Activated gamma-delta T cell treated with anti-CD3 and anti-CD28 coated beads, Interleukin-2, amount 50 U/mL, for 16 hours (primary cell): ENCODE results near the gene ARPC1B.

Experiments used
- DNase-seq: peaks from one replicate; pipeline ENCODE4 v3.0.0-alpha.2; 2020; ENCODE audit warnings: low read depth

The ARPC1B gene

GRCh38 chr7:99389772-99390171 lies 15.2 kb downstream of the ARPC1B start:
- no peak for DNase-seq

- DNase-seq, result no peak
Measured at GRCh38 chr7:99390941-99391602, 16.5 kb downstream of the ARPC1B start.

GRCh38 chr7:99392046-99392445 lies 17.5 kb downstream of the ARPC1B start:
- no peak for DNase-seq

- DNase-seq, result peak; percentile 69
Measured at GRCh38 chr7:99392659-99393354, 18.3 kb downstream of the ARPC1B start.

- no peak for DNase-seq
Measured at GRCh38 chr7:99393355-99394187, 19.0 kb downstream of the ARPC1B start.

- no peak for DNase-seq
Measured at GRCh38 chr7:99394188-99394502, 19.6 kb downstream of the ARPC1B start.

- DNase-seq, result no peak
Measured at GRCh38 chr7:99395616-99396327, 21.2 kb downstream of the ARPC1B start.

GRCh38 chr7:99396418-99397296 lies 22.1 kb downstream of the ARPC1B start:
- no peak for DNase-seq

GRCh38 chr7:99397297-99397983 lies 22.9 kb downstream of the ARPC1B start:
- DNase-seq, result no peak

- no peak for DNase-seq
Measured at GRCh38 chr7:99398891-99399445, 24.4 kb downstream of the ARPC1B start.

- no peak for DNase-seq
Measured at GRCh38 chr7:99399597-99399996, 25.1 kb downstream of the ARPC1B start.

GRCh38 chr7:99402854-99403253 lies 28.3 kb downstream of the ARPC1B start:
- DNase-seq, result no peak

GRCh38 chr7:99403764-99404163 lies 29.2 kb downstream of the ARPC1B start:
- no peak for DNase-seq

GRCh38 chr7:99404235-99404976 lies 29.9 kb downstream of the ARPC1B start:
- DNase-seq, result no peak

- no peak for DNase-seq
Measured at GRCh38 chr7:99404977-99405320, 30.4 kb downstream of the ARPC1B start.

GRCh38 chr7:99406557-99406956 lies 32.0 kb downstream of the ARPC1B start:
- no peak for DNase-seq

GRCh38 chr7:99407872-99408378 lies 33.4 kb downstream of the ARPC1B start:
- peak; percentile 26 for DNase-seq

GRCh38 chr7:99408379-99409191 lies 34.1 kb downstream of the ARPC1B start, which contains the start of the genes BUD31 and PDAP1:
TSS of gene BUD31 (plus strand) at chr7:99408969. CDS start at chr7:99411093, 2,124 bp downstream.
TSS of gene PDAP1 (minus strand) at chr7:99408597. CDS start at chr7:99408548, 49 bp downstream.
- DNase-seq, result peak; percentile 92

- DNase-seq, result no peak
Measured at GRCh38 chr7:99409192-99409572, 34.7 kb downstream of the ARPC1B start.
